GM12878 (cell line): ENCODE measurements around the gene MRPL1. TPM values are rescaled to one million over a fixed set of nuclear protein-coding genes. Genes with fewer than 3 reads are reported as not detected.

ENCODE experiments used
- ATAC-seq: fragments of 200-7000 bp; cut with Tn5 transposase; 3 replicates; pipeline ENCODE4 v1.9.1; 2020; ENCODE audit warnings: mild to moderate bottlenecking, moderate library complexity
- BruUV-seq: library from RNA; stranded (reverse); fragments of 400-500 nt; replicated peaks from 2 replicates; lab custom pipeline; 2021; lab: Mats Ljungman, UMichigan
- CTCF ChIA-PET: fragments of 300-600 bp; sonication (Branson Sonifier 250); formaldehyde crosslinking; extraction: SDS; loops from one replicate; lab custom pipeline; 2021; ENCODE audit warnings: inconsistent platforms; lab: Yijun Ruan, JAX
- POLR2A ChIA-PET: fragments of 350-600 bp; formaldehyde crosslinking; extraction: SDS; loops from one replicate; lab custom pipeline; 2021; ENCODE audit warnings: inconsistent platforms; lab: Charles Lee
- RAD21 ChIA-PET: fragments of 300-600 bp; sonication (Branson Sonifier 250); formaldehyde crosslinking; loops from one replicate; lab custom pipeline; 2023; ENCODE audit warnings: antibody characterized with exemption; ENCODE audit not compliant: unreplicated experiment; lab: Charles Lee
- SMC1A ChIA-PET: fragments of 300-600 bp; sonication (Branson Sonifier 250); formaldehyde crosslinking; loops from one replicate; lab custom pipeline; 2023; ENCODE audit not compliant: unreplicated experiment, uncharacterized antibody; lab: Charles Lee
- DNase-seq: peaks from one replicate; pipeline ENCODE4 v3.0.0-alpha.2; 2011; ENCODE audit warnings: low read depth, low spot score
- FAIRE-seq: peaks from 3 replicates; lab custom pipeline; 2011; peaks lifted over from hg19 to GRCh38; lab: Jason Lieb, UNC
- H2AFZ ChIP-seq: 2 replicates; pipeline ENCODE4 v1.6.0; 2011; ENCODE audit warnings: low read depth, low read length, control low read depth; ENCODE audit not compliant: control insufficient read depth
- H3K27ac ChIP-seq: 2 replicates; pipeline ENCODE4 v1.5.1; 2011; ENCODE audit warnings: control low read depth; ENCODE audit not compliant: control insufficient read depth, insufficient read depth
- H3K27me3 ChIP-seq, 2 experiments: replicated peaks in 1 of 2; 2 replicates each; pipeline versions ENCODE4 v1.6.0 to v1.6.1; 2011; ENCODE audit warnings: low read length in 1 of 2; ENCODE audit not compliant: control insufficient read depth in 2 of 2, insufficient read depth in 2 of 2
- H3K36me3 ChIP-seq, 2 experiments: 2 replicates each; pipeline ENCODE4 v1.5.1; 2011; ENCODE audit warnings: low read length in 1 of 2; ENCODE audit not compliant: control insufficient read depth in 2 of 2, insufficient read depth in 2 of 2
- H3K4me1 ChIP-seq: 2 replicates; pipeline ENCODE4 v1.6.1; 2011; ENCODE audit warnings: mild to moderate bottlenecking, low read length, moderate library complexity, mixed read lengths; ENCODE audit not compliant: control insufficient read depth, insufficient read depth
- H3K4me2 ChIP-seq: 2 replicates; pipeline ENCODE4 v1.6.0; 2011; ENCODE audit warnings: control low read depth; ENCODE audit not compliant: control insufficient read depth, insufficient read depth
- H3K4me3 ChIP-seq: fragments of 200-600 bp; sonication (generic); 2 replicates; pipeline ENCODE4 v1.5.1; 2016
- H3K79me2 ChIP-seq: 2 replicates; pipeline ENCODE4 v1.6.0; 2011; ENCODE audit warnings: low read length; ENCODE audit not compliant: control insufficient read depth, insufficient read depth
- H3K9ac ChIP-seq: 2 replicates; pipeline ENCODE4 v1.8.0; 2011; ENCODE audit warnings: low read length, control low read depth, mixed read lengths; ENCODE audit not compliant: control insufficient read depth, insufficient read depth
- H3K9me3 ChIP-seq: replicated peaks from 3 replicates; pipeline ENCODE4 v1.5.1; 2011; ENCODE audit warnings: mild to moderate bottlenecking, low read length; ENCODE audit not compliant: control insufficient read depth, insufficient read depth
- H4K20me1 ChIP-seq: 2 replicates; pipeline ENCODE4 v1.6.0; 2011; ENCODE audit not compliant: control insufficient read depth, insufficient read depth
- CEBPB ChIP-seq, 2 experiments: fragments of 150-350 bp in 1 of 2; IDR thresholded peaks; 2 replicates each; pipeline ENCODE4 v1.6.1; 2012 to 2014; ENCODE audit warnings: low read depth in 2 of 2, low read length in 2 of 2, borderline replicate concordance in 1 of 2, inconsistent platforms in 1 of 2
- EED ChIP-seq: sonication (generic); IDR thresholded peaks from 2 replicates; pipeline ENCODE4 v1.6.1; 2016; ENCODE audit warnings: antibody characterized with exemption, low read depth
- EZH2 ChIP-seq: IDR thresholded peaks from 2 replicates; pipeline ENCODE4 v1.6.1; 2012; ENCODE audit warnings: low read depth, mild to moderate bottlenecking, control low read depth, inconsistent platforms, low read length, borderline replicate concordance; ENCODE audit not compliant: control insufficient read depth
- FOS ChIP-seq: IDR thresholded peaks from 3 replicates; pipeline ENCODE4 v1.6.1; 2011; ENCODE audit warnings: borderline replicate concordance; ENCODE audit not compliant: insufficient read length; ENCODE audit errors: extremely low read depth
- FOXK2 ChIP-seq: fragments of 450-650 bp; IDR thresholded peaks from 2 replicates; pipeline ENCODE4 v1.6.1; 2017; ENCODE audit warnings: mild to moderate bottlenecking, moderate library complexity
- FOXM1 ChIP-seq: IDR thresholded peaks from 2 replicates; pipeline ENCODE4 v1.6.1; 2012; ENCODE audit warnings: low read depth, mild to moderate bottlenecking, inconsistent platforms, low read length, moderate library complexity
- IRF3 ChIP-seq: fragments of 450-650 bp; IDR thresholded peaks from 2 replicates; pipeline ENCODE4 v1.6.1; 2014; ENCODE audit warnings: mild to moderate bottlenecking
- LARP7 ChIP-seq: fragments of 450-650 bp; IDR thresholded peaks from 2 replicates; pipeline ENCODE4 v1.6.1; 2017; ENCODE audit warnings: mild to moderate bottlenecking
- SMAD1 ChIP-seq: fragments of 450-650 bp; IDR thresholded peaks from 2 replicates; pipeline ENCODE4 v1.6.1; 2018; ENCODE audit warnings: mild to moderate bottlenecking, low read depth; ENCODE audit not compliant: partially characterized antibody
- SMAD5 ChIP-seq: IDR thresholded peaks from 2 replicates; pipeline ENCODE4 v1.6.1; 2016; ENCODE audit warnings: antibody characterized with exemption, low read depth
- STAT1 ChIP-seq: fragments of 450-650 bp; conservative IDR thresholded peaks from 2 replicates; pipeline ENCODE4 v1.6.1; 2014; ENCODE audit warnings: antibody characterized with exemption, mild to moderate bottlenecking
- TBL1XR1 ChIP-seq: IDR thresholded peaks from 2 replicates; pipeline ENCODE4 v1.6.1; 2012; ENCODE audit warnings: low read depth, low read length, improper control_type of control experiment
- WGBS: methylation state at CpG from one replicate; pipeline ENCODE4 v1.1.6; 2016; ENCODE audit warnings: low lambda C conversion rate; ENCODE audit not compliant: insufficient replicate concordance, insufficient coverage; ENCODE audit errors: missing lambda C conversion rate; 5-methylcytosine and 5-hydroxymethylcytosine counted together
- in situ Hi-C: fragments of 300-500 bp; cut with MboI; formaldehyde crosslinking; loops from 9 replicates; pipeline ENCODE4 v1.14.3; 2018; ENCODE audit warnings: mixed read lengths
- intact Hi-C: fragments of 100-400 bp; cut with micrococcal nuclease; formaldehyde crosslinking; loops from one replicate; pipeline ENCODE4 v1.14.2; 2022; ENCODE audit not compliant: unreplicated experiment
- polyA plus RNA-seq, 11 experiments: library from polyadenylated mRNA; depleted of rRNA in 4 of 11; unstranded in 6 of 11; stranded (reverse) in 5 of 11; fragments of >200 nt; fragmentation: Nextera tagmentation in 4 of 11; fragmentation: Illumina TruSeq in 1 of 11; extraction: Ambion mirVana in 4 of 11; extraction: Trizol in 1 of 11; gene quantifications; 1 replicate in 1 of 11; 2 replicates in 10 of 11; pipeline versions ENCODE4 v1.2.1 to v1.2.3, GENCODE V29; 2011 to 2016; ENCODE audit warnings: inconsistent platforms in 2 of 11, missing spikeins in 2 of 11, low read depth in 1 of 11
- total RNA-seq, 4 experiments: library from RNA; depleted of rRNA in 3 of 4; stranded (reverse); fragments of >200 nt in 3 of 4; fragmentation: Illumina TruSeq in 1 of 4; extraction: Trizol in 1 of 4; gene quantifications; 2 replicates each; pipeline versions ENCODE4 v1.2.1 to v1.2.3, GENCODE V29; 2013 to 2021
- TF ChIP-seq, protein P1 (sequence below): IDR thresholded peaks from 2 replicates; pipeline ENCODE4 v1.6.1; 2012; ENCODE audit warnings: mild to moderate bottlenecking, low read depth, low read length
- TF ChIP-seq, protein P2 (sequence below): fragments of 150-350 bp; IDR thresholded peaks from 2 replicates; pipeline ENCODE4 v1.6.1; 2014; ENCODE audit warnings: mild to moderate bottlenecking, low read depth, low read length
- TF ChIP-seq, protein P3 (sequence below): fragments of 450-650 bp; formaldehyde crosslinking; IDR thresholded peaks from 2 replicates; pipeline ENCODE4 v1.5.0; 2022; ENCODE audit warnings: mild to moderate bottlenecking, missing genetic modification characterization

Gene MRPL1
- total and polyA plus RNA-seq, 10 of the 15 experiments (the other 5 are each of a cell fraction or from before 2014, with no cell fraction given) = 20.2 to 35.7 (median 28.2) TPM

DNA sequence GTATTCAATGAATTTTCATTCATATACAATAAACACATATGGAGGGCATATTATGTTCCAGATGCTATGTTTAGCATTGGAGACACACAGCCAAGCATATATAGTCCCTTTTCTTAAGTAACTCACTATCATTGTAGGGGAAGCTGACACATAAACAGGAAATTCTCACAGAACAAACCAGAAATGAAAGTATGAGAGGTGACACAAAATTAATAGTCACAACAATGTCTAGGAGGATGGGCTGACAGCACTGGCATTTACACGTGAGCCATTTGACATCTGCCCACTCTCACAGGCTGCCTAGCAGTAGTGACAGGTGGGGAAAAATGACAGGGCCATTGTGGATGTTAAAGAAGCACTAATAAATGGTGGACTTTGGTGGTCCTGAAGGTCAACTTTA is 40.9 kb upstream of the MRPL1 start:
- CTCF ChIA-PET = no interaction called here
- TF ChIP-seq EED (no peak), IRF3 (no peak), FOXM1 (no peak), TBL1XR1 (no peak), EZH2 (no peak), STAT1 (no peak), SMAD5 (no peak), LARP7 (no peak), FOS (no peak), FOXK2 (no peak), SMAD1 (no peak), CEBPB (IDR thresholded peaks at IDR 0.05; ENCODE audit: borderline replicate concordance in 1 of 2, low read depth in 2 of 2, low read length in 2 of 2) (no peak)
- TF ChIP-seq, protein P1, sequence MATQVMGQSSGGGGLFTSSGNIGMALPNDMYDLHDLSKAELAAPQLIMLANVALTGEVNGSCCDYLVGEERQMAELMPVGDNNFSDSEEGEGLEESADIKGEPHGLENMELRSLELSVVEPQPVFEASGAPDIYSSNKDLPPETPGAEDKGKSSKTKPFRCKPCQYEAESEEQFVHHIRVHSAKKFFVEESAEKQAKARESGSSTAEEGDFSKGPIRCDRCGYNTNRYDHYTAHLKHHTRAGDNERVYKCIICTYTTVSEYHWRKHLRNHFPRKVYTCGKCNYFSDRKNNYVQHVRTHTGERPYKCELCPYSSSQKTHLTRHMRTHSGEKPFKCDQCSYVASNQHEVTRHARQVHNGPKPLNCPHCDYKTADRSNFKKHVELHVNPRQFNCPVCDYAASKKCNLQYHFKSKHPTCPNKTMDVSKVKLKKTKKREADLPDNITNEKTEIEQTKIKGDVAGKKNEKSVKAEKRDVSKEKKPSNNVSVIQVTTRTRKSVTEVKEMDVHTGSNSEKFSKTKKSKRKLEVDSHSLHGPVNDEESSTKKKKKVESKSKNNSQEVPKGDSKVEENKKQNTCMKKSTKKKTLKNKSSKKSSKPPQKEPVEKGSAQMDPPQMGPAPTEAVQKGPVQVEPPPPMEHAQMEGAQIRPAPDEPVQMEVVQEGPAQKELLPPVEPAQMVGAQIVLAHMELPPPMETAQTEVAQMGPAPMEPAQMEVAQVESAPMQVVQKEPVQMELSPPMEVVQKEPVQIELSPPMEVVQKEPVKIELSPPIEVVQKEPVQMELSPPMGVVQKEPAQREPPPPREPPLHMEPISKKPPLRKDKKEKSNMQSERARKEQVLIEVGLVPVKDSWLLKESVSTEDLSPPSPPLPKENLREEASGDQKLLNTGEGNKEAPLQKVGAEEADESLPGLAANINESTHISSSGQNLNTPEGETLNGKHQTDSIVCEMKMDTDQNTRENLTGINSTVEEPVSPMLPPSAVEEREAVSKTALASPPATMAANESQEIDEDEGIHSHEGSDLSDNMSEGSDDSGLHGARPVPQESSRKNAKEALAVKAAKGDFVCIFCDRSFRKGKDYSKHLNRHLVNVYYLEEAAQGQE = no peak
- TF ChIP-seq, protein P2, sequence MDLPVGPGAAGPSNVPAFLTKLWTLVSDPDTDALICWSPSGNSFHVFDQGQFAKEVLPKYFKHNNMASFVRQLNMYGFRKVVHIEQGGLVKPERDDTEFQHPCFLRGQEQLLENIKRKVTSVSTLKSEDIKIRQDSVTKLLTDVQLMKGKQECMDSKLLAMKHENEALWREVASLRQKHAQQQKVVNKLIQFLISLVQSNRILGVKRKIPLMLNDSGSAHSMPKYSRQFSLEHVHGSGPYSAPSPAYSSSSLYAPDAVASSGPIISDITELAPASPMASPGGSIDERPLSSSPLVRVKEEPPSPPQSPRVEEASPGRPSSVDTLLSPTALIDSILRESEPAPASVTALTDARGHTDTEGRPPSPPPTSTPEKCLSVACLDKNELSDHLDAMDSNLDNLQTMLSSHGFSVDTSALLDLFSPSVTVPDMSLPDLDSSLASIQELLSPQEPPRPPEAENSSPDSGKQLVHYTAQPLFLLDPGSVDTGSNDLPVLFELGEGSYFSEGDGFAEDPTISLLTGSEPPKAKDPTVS = no peak
- TF ChIP-seq, protein P3, sequence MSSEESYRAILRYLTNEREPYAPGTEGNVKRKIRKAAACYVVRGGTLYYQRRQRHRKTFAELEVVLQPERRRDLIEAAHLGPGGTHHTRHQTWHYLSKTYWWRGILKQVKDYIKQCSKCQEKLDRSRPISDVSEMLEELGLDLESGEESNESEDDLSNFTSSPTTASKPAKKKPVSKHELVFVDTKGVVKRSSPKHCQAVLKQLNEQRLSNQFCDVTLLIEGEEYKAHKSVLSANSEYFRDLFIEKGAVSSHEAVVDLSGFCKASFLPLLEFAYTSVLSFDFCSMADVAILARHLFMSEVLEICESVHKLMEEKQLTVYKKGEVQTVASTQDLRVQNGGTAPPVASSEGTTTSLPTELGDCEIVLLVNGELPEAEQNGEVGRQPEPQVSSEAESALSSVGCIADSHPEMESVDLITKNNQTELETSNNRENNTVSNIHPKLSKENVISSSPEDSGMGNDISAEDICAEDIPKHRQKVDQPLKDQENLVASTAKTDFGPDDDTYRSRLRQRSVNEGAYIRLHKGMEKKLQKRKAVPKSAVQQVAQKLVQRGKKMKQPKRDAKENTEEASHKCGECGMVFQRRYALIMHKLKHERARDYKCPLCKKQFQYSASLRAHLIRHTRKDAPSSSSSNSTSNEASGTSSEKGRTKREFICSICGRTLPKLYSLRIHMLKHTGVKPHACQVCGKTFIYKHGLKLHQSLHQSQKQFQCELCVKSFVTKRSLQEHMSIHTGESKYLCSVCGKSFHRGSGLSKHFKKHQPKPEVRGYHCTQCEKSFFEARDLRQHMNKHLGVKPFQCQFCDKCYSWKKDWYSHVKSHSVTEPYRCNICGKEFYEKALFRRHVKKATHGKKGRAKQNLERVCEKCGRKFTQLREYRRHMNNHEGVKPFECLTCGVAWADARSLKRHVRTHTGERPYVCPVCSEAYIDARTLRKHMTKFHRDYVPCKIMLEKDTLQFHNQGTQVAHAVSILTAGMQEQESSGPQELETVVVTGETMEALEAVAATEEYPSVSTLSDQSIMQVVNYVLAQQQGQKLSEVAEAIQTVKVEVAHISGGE (CRISPR knock-in tag) = no peak

More for the DNA sequence above, 40.9 kb upstream of the MRPL1 start:
- in situ Hi-C loops = no loop called here
- DNase-seq (no peak), FAIRE-seq (no peak), ATAC-seq (no peak)
- no TSS peak for BruUV-seq
- H3K4me1 ChIP-seq = peaks cover 3% of the 10 kb centered on the region; the same call in 1 of the 2 replicates
- ChIA-PET POLR2A (interaction anchor here (2.8 kb wide), 1 partner anchor 40 kb away, joined by 9 read pairs; the partner anchor contains the start of gene MRPL1), SMC1A (no interaction called here), RAD21 (no interaction called here)
- no peaks in the 10 kb centered on the region for H4K20me1 ChIP-seq
- H3K9ac ChIP-seq = no peak overlapping the region
- no peaks in the 10 kb centered on the region for H3K36me3 ChIP-seq
- H2AFZ ChIP-seq = no peak overlapping the region
- WGBS = 0% methylated on average over 1 of the region's 1 CpG
- intact Hi-C loops = no loop called here
- H3K9me3 ChIP-seq = no peaks in the 10 kb centered on the region
- H3K4me3 ChIP-seq = no peak overlapping the region
- H3K79me2 ChIP-seq = peaks cover 22% of the 10 kb centered on the region
- no peaks in the 10 kb centered on the region; a peak in 1 of 4 replicates for H3K27me3 ChIP-seq
- H3K27ac ChIP-seq = no peak overlapping the region
- no peak overlapping the region for H3K4me2 ChIP-seq
